CD14-positive monocyte (primary cell): Measurements from ENCODE around the gene TIMP2. TPM values are rescaled to one million over a fixed set of nuclear protein-coding genes. Genes with fewer than 3 reads are reported as not detected.
A peak's percentile ranks its signal among the peaks of the same experiment; 100 is the strongest.

Experiments
- DNase-seq, 3 donors: peaks; one replicate each; pipeline ENCODE4 v3.0.0-alpha.2; 2011 to 2022
- H2AFZ ChIP-seq: 2 replicates; pipeline ENCODE4 v1.6.0; 2012; ENCODE audit warnings: mild to moderate bottlenecking, low read depth, low read length, inconsistent platforms; ENCODE audit not compliant: insufficient read depth, poor library complexity, severe bottlenecking
- H3K27ac ChIP-seq, 2 donors: 1 replicate in 1 of 2; 2 replicates in 1 of 2; pipeline ENCODE4 v1.5.1; 2012 to 2013; ENCODE audit warnings: low read length in 2 of 2, control low read depth in 1 of 2, inconsistent platforms in 1 of 2, low read depth in 1 of 2, mild to moderate bottlenecking in 1 of 2
- H3K27me3 ChIP-seq, 2 donors: one replicate each; pipeline versions ENCODE4 v1.6.0 to v1.6.1; 2011 to 2013; ENCODE audit warnings: low read length in 2 of 2; ENCODE audit not compliant: control insufficient read depth in 2 of 2, insufficient read depth in 2 of 2
- H3K36me3 ChIP-seq, 2 donors: replicated peaks in 1 of 2; 1 replicate in 1 of 2; 2 replicates in 1 of 2; pipeline versions ENCODE4 v1.5.1 to v1.6.1; 2012 to 2013; ENCODE audit warnings: low read length in 2 of 2, control low read depth in 1 of 2, inconsistent platforms in 1 of 2, mild to moderate bottlenecking in 1 of 2; ENCODE audit not compliant: insufficient read depth in 2 of 2, control insufficient read depth in 1 of 2
- H3K4me1 ChIP-seq, 2 donors: 1 replicate in 1 of 2; 2 replicates in 1 of 2; pipeline versions ENCODE4 v1.5.1 to v1.6.1; 2012 to 2013; ENCODE audit warnings: low read length in 2 of 2, control low read depth in 1 of 2, inconsistent platforms in 1 of 2, mild to moderate bottlenecking in 1 of 2, moderate library complexity in 1 of 2; ENCODE audit not compliant: insufficient read depth in 2 of 2, control insufficient read depth in 1 of 2
- H3K4me2 ChIP-seq: replicated peaks from 2 replicates; pipeline ENCODE3; 2012; ENCODE audit warnings: low read length, moderate library complexity, mild to moderate bottlenecking; ENCODE audit not compliant: poor library complexity, severe bottlenecking; ENCODE audit errors: extremely low read depth
- H3K4me3 ChIP-seq, 3 experiments: fragments of 200-600 bp in 1 of 3; sonication (generic) in 1 of 3; replicated peaks in 1 of 3; 1 replicate in 2 of 3; 2 replicates in 1 of 3; pipeline ENCODE4 v1.5.1; 2011 to 2013; ENCODE audit warnings: low read length in 3 of 3, mild to moderate bottlenecking in 3 of 3, control low read depth in 2 of 3, low read depth in 2 of 3, inconsistent platforms in 1 of 3, moderate library complexity in 1 of 3
- H3K79me2 ChIP-seq: 2 replicates; pipeline ENCODE4 v1.6.0; 2012; ENCODE audit warnings: mild to moderate bottlenecking, control low read depth, inconsistent platforms, low read length, moderate library complexity; ENCODE audit not compliant: insufficient read depth
- H3K9ac ChIP-seq: 2 replicates; pipeline ENCODE4 v1.6.0; 2017; ENCODE audit warnings: low read length, mild to moderate bottlenecking; ENCODE audit not compliant: insufficient read depth, poor library complexity, severe bottlenecking
- H3K9me3 ChIP-seq, 2 donors: replicated peaks in 1 of 2; 1 replicate in 1 of 2; 2 replicates in 1 of 2; pipeline versions ENCODE4 v1.5.1 to v1.6.1; 2012 to 2013; ENCODE audit warnings: low read length in 2 of 2, control low read depth in 1 of 2; ENCODE audit not compliant: control insufficient read depth in 1 of 2, insufficient read depth in 1 of 2
- H4K20me1 ChIP-seq: 2 replicates; pipeline ENCODE4 v1.6.0; 2012; ENCODE audit warnings: mild to moderate bottlenecking, low read length, control low read depth, moderate library complexity; ENCODE audit not compliant: insufficient read depth
- H3K27ac Mint-ChIP-seq, 7 donors: one replicate each; pipeline ENCODE4 v1.8.0; 2020; ENCODE audit warnings: mild to moderate bottlenecking in 7 of 7, mixed read lengths in 7 of 7, moderate library complexity in 6 of 7, inconsistent platforms in 2 of 7
- H3K27me3 Mint-ChIP-seq, 3 donors: one replicate each; pipeline ENCODE4 v1.8.0; 2021 to 2022; ENCODE audit warnings: low read depth in 3 of 3, mild to moderate bottlenecking in 3 of 3, mixed read lengths in 3 of 3, moderate library complexity in 3 of 3, inconsistent platforms in 1 of 3
- H3K36me3 Mint-ChIP-seq, 2 donors: one replicate each; pipeline ENCODE4 v1.8.0; 2020; ENCODE audit warnings: mixed read lengths in 2 of 2, inconsistent platforms in 1 of 2, mild to moderate bottlenecking in 1 of 2
- H3K4me1 Mint-ChIP-seq: one replicate; pipeline ENCODE4 v1.8.0; 2020; ENCODE audit warnings: mild to moderate bottlenecking, mixed read lengths
- H3K4me3 Mint-ChIP-seq, 2 donors: one replicate each; pipeline ENCODE4 v1.8.0; 2020; ENCODE audit warnings: mild to moderate bottlenecking in 2 of 2, mixed read lengths in 2 of 2, moderate library complexity in 1 of 2
- H3K9me3 Mint-ChIP-seq, 7 donors: one replicate each; pipeline ENCODE4 v1.8.0; 2020 to 2022; ENCODE audit warnings: mixed read lengths in 7 of 7, mild to moderate bottlenecking in 6 of 7, moderate library complexity in 6 of 7, inconsistent platforms in 2 of 7
- CTCF ChIP-seq: fragments of 200-600 bp; IDR thresholded peaks from one replicate; pipeline ENCODE4 v1.8.0; 2022; ENCODE audit warnings: antibody characterized with exemption, mild to moderate bottlenecking
- WGBS: methylation state at CpG from one replicate; pipeline ENCODE4 v1.1.5; 2013; ENCODE audit warnings: missing lambda C conversion rate; ENCODE audit not compliant: insufficient coverage; 5-methylcytosine and 5-hydroxymethylcytosine counted together
- intact Hi-C, 2 donors: fragments of 100-400 bp; cut with micrococcal nuclease; formaldehyde crosslinking; loops; one replicate each; pipeline versions ENCODE4 v1.15.0 to v1.15.1; 2023
- polyA plus RNA-seq, 3 donors: library from polyadenylated mRNA; depleted of rRNA in 1 of 3; unstranded in 2 of 3; stranded (reverse) in 1 of 3; fragments of 300-500 nt in 2 of 3; fragments of >200 nt in 1 of 3; fragmentation: Illumina TruSeq in 2 of 3; gene quantifications; 1 replicate in 2 of 3; 2 replicates in 1 of 3; pipeline ENCODE4 v1.2.3, GENCODE V29; 2012 to 2021

TIMP2 gene
- polyA plus RNA-seq, 3 donors = 4.5 to 101 (median 6.4) TPM

- 87% methylated on average over 4 of the region's 11 CpGs for whole genome bisulfite sequencing
These were observed 71.2 kb downstream of the TIMP2 start for GRCh38 chr17:78853926-78854394.

GRCh38 chr17:78852709-78853121 lies 72.5 kb downstream of the TIMP2 start:
- no peaks in the 10 kb centered on the region for H3K4me1 Mint-ChIP-seq
- H3K4me3 Mint-ChIP-seq = no peak overlapping the region
- H4K20me1 ChIP-seq = peaks cover 59% of the 10 kb centered on the region
- peak overlapping the region in 3 of 7 donors; percentile 7 to 64 (median 57) for H3K27ac Mint-ChIP-seq
- H3K27me3 Mint-ChIP-seq = peaks cover 1 to 3% (median 2%) of the 10 kb centered on the region in 3 donors
- no peaks in the 10 kb centered on the region for H3K79me2 ChIP-seq
- no peaks in the 10 kb centered on the region for H3K9me3 ChIP-seq
- H2AFZ ChIP-seq = no peak overlapping the region
- H3K36me3 Mint-ChIP-seq = peaks cover 50 to 62% of the 10 kb centered on the region in 2 donors
- no peak overlapping the region for H3K4me2 ChIP-seq
- H3K27ac ChIP-seq = no peak overlapping the region
- no peaks in the 10 kb centered on the region for H3K27me3 ChIP-seq
- no peak for TF ChIP-seq CTCF
- no peaks in the 10 kb centered on the region for H3K9me3 Mint-ChIP-seq
- peaks cover 49 to 54% of the 10 kb centered on the region in 2 donors for H3K36me3 ChIP-seq
- no peak overlapping the region for H3K9ac ChIP-seq
- intact Hi-C loops = no loop called here
- no peaks in the 10 kb centered on the region for H3K4me1 ChIP-seq
- WGBS = 96% methylated on average over 15 of the region's 16 CpGs
- DNase-seq = no peak
- H3K4me3 ChIP-seq = no peak overlapping the region

More at GRCh38 chr17:78853926-78854394, 71.2 kb downstream of the TIMP2 start:
- no peak overlapping the region for H3K4me2 ChIP-seq
- H3K36me3 ChIP-seq = peaks cover 53 to 64% of the 10 kb centered on the region in 2 donors
- H3K4me3 ChIP-seq = no peak overlapping the region
- H3K36me3 Mint-ChIP-seq = peaks cover 57 to 72% of the 10 kb centered on the region in 2 donors
- intact Hi-C loops = no loop called here
- H3K27me3 ChIP-seq = no peaks in the 10 kb centered on the region
- TF ChIP-seq CTCF = no peak
- no peaks in the 10 kb centered on the region for H3K79me2 ChIP-seq
- DNase-seq = no peak
- no peak overlapping the region for H2AFZ ChIP-seq
- H4K20me1 ChIP-seq = peaks cover 68% of the 10 kb centered on the region
- H3K4me3 Mint-ChIP-seq = no peak overlapping the region
- no peaks in the 10 kb centered on the region for H3K4me1 ChIP-seq
- H3K9ac ChIP-seq = no peak overlapping the region
- H3K27me3 Mint-ChIP-seq = peaks cover 1 to 3% (median 2%) of the 10 kb centered on the region in 3 donors
- H3K9me3 ChIP-seq = no peaks in the 10 kb centered on the region
- peak overlapping the region in 2 of 7 donors; percentile 42 to 58 for H3K27ac Mint-ChIP-seq
- no peaks in the 10 kb centered on the region for H3K9me3 Mint-ChIP-seq
- no peaks in the 10 kb centered on the region for H3K4me1 Mint-ChIP-seq
- H3K27ac ChIP-seq = peak overlapping the region in 1 of 2 donors; percentile 10
